ENCODE results near the gene ILDR1.

Gene ILDR1

DNA sequence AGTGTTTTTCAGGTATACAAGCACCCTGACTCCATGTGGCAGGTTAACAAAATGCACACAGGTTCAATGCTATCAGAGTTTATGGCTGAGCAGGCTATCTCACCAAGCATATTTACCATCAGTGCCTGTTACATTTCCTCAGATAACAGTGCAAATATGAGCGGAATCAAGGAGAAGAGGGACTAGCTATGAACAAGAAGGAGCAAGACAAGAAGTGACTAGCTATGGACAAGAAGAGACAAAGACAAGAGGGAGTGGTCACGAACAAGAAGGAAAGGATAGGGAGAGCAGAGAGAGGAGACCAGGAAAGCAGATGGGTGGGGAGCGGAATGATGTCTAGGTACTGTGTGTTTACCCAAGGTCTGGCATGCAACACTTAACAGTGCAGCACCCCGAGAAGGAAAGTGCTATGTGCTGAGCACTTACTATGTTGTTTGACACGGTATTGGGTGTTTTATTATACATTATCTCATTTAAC, 8.6 kb downstream of the ILDR1 start:
- no peak for DNase-seq

DNA sequence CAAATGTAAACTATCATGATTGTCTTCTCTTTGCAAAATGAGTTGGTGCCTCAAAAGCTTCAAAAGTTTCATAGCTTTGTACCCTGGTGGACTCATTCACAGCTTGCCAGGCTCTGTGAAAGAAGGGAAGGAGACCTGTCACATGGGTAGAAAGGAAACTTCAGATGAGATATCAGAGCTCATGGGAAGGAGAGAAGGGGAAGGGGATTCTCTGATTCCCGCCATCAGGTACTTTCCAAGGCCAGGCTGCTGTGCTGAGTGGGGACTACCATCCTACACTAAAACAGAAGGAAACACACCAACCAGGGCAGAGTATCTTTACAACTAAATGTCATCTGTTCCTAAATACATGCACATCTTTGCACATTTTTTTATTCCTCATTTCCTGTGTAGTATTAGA, 9.2 kb downstream of the ILDR1 start:
- no peak for DNase-seq

DNA sequence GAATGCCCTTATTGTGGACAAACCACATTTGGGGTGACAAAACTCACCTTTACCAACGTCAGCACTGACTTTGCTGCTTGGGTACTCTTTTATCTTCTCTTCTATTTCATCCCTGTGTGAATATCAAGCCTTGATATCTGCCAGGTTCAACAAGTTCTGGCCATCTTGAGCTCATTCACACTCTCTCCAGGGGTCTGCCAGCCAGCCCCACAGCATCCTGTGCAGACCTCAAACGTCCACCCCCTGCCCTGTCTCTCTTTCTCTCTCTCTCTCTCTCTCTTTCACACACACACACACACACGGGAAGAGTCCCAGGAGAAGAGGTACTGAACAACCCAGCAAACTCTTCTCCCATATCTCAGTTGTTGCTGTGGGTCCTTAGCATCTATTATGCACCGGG, 10.7 kb downstream of the ILDR1 start:
- no peak for DNase-seq

DNA sequence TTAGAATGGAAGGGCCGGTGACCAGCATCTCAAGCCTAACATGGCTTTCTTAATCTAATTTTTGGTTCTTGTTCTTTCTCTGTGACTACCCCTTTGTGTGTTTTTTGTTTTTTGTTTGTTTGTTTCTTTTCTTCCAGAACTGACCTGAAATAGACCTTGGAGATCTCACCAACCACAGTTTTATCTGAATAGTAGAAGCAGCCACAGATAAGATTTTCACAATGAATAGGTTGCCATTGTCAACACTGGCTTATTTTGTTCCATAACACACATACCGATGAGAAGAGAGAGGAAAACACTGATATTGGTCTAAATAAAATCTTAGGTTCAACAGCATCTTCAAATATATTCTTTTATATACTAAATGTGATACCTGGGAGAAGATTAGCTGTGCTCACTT, 11.5 kb downstream of the ILDR1 start:
- no peak for DNase-seq

DNA sequence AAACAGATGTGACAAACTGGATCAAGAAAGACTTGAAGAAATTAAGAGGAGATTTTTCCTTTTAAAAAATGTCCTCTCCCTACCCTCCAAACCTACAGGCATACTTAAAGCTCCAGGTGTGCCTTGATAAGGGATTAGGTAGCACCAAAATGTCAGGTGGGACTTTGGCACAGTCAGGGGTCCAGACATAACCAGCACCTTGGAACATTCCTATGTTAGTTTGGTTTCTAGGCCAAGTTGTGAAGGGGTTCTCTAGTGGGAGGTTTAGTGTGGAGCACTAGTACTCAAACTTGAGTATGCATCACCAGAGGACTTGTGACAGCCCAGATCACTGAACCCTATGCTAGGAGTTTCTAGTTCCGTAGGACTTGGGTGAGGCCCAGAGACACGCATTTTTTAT, 13.9 kb downstream of the ILDR1 start:
- no peak for DNase-seq

DNA sequence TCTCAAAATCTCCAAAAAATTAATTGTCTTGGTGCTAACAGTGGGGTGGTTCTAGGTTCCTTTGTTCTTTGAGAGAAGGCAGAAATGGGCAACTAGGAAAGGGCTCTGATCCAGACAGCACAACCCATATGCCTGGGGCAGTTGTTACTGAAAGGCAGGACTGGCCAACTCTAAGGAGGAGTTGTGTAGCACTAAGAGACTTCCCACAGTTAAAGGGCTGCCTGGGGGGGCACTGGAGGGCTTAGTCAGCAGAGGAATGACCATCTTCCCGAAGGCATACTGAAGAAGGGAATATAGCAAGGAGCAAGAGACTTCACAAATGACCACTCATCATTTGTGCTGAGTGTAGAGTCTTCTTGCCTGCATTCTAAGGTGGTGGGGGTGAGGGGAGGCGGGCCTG, 15.8 kb downstream of the ILDR1 start:
- DNase-seq: no peak

DNA sequence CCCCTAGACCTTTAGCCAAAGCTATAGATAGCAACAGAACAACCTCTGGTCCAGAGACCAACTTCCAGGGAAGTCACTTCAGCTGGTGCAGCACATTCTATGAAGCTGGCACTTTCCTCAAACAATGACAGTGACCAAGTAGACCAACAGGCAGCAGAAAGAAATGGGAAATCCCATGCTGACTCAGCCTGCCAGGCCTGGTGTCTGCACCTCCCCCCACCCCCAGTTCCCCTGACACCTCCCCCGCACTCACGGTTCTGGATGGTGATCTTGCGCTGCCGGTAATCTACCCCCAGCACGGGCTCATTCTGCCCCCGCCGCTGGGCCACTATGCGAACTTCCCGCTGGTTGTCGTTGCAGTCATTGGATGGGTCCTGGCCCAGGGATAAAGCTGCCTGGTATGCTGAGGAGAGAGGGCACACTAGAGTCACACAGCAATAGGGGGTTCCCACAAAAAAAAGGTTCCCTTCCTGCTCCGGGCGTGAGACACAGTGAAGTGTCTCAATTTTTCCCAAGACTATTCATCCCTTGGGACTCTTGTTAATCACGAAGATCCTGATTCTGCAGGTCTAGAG, 17.0 kb downstream of the ILDR1 start:
- no peak for DNase-seq

DNA sequence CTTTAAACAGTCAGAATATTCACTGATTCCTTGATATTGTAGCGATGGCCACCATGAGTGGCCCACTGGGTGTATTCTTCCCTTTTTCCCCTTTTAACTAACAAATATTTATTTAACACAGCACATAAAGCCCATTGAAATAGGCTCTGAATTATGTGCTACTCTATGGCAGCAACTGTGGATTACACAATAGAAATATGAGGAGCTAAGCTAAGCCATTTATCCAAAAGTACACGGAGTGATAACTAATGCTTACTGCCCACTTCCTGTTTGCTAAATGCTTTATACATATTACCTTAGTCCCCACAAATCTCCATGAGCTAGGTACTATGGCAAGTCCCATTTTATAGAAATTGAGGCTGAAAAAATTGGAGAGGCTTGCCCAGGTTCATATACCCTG, 17.9 kb downstream of the ILDR1 start:
- DNase-seq: no peak

DNA sequence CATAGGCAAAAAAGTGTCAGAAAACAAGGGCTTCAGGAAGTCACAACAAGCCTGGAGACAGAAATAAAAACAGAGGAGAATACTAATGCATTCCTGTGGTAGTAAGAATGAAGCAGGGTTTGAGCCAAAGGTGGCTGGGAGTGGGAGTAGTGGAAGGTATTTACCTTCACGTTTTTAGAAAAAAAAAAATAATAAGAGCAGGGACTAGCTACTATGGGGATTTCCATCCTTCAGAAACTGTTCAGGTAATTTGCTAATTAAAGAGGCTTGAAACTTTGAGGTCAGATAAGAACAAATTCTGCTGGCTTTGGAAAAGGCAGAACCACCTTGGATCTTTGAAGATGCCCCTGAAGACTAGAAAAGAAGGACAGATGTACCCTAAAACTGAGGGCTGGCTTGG, 18.4 kb downstream of the ILDR1 start:
- no peak for DNase-seq

DNA sequence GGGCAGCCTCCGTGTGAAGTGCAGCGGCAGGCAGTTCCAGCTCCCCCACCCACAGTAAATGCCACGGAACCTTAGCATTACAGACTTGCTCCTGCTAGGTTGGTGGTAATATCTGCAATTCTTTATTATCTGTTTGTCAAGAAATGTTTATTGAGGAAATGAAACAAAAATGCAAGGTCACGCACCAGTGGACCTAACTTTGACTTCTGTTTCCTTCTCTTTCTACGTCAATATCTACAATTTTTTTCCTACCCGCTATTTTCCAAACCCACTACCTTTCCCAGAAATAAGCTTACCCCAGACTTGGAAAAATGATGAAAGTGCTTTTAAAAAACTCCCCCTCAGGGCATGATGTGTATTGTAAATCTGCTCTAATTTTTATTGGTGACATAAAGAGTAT, 18.9 kb downstream of the ILDR1 start:
- no peak for DNase-seq

DNA sequence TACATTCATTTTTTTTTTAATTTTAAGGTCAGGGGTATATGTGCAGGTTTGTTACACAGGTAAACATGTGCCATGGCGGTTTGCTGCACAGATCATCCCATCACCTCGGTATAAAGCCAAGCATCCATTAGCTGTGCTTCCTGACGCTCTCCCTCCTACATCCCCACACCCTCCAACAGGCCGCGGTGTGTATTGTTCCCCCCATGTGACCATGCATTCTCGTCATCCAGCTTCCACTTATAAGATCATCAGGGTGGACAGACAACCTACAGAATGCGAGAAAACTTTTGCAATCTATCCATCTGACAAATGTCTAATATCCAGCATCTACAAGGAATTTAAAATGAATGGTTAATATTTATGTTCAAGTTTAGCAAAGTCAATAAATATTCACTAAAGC, 19.4 kb downstream of the ILDR1 start:
- no peak for DNase-seq

DNA sequence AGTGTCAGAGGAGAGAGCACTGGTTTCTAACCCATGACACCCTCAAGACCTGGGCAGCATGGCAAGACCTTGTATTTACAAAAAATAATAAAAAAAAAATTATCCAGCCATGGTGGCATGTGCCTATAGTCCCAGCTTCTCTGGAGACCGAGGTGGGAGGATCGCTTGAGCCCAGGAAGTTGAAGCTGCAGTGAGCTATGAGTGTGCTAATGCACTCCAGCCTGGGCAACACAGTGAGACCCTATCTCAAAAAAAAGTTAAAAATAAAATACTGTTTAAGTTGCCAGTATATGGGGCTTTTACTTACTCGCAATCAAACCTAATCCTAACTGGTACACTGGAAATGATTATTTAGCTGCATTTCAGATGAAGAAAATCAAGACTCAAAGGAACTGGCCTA, 20.2 kb downstream of the ILDR1 start:
- no peak for DNase-seq

DNA sequence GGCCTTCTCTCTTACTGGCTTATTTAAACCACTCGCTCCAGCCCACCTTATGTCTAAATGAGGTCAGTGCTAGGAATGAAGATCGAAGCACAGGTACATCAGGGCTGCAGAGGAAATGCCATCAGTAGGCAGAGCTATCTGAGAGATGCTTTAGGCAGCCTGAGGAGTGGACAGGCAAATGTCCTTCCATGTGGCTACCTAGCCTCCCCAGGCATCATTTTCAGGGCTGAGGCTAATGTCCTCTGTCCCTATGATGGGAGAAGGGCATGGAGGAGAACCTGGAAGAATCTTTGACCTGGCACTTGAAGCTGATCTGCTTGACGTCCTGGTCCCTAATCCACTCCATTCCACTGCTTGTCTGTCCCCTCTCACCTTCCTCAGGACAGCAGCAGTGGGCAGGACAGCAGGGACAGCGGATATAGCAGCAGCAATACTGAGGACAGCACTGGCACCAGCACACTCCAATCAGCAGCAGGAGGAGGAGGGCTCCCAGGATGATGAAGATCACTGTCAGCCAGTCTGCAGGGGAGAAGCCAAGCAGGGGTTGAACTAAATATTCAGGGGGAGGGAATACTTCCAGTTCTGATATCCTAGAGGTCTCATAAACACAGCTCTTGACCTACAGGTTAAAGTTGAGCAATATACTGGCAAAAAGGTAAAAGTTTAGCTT, 21.0 kb downstream of the ILDR1 start:
- DNase-seq: no peak

DNA sequence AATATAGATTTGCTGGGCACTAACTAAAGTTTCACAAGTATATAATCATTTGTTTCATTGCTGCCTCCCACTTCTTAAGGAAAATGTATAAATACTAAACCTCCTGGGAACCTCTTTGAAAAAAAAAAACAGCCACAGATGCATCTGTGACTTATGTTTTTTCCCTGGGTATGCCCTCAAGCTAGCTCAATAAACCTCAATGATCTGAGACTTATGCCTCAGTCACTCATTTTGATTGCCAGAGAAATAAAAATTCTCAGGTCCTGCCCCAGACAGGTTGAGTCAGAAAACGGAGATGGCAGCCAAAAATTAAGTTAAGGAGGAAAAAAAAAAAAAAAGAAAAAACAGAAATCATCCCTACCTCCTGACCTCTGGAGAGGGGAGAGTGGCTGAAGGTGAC, 22.1 kb downstream of the ILDR1 start:
- DNase-seq: no peak

DNA sequence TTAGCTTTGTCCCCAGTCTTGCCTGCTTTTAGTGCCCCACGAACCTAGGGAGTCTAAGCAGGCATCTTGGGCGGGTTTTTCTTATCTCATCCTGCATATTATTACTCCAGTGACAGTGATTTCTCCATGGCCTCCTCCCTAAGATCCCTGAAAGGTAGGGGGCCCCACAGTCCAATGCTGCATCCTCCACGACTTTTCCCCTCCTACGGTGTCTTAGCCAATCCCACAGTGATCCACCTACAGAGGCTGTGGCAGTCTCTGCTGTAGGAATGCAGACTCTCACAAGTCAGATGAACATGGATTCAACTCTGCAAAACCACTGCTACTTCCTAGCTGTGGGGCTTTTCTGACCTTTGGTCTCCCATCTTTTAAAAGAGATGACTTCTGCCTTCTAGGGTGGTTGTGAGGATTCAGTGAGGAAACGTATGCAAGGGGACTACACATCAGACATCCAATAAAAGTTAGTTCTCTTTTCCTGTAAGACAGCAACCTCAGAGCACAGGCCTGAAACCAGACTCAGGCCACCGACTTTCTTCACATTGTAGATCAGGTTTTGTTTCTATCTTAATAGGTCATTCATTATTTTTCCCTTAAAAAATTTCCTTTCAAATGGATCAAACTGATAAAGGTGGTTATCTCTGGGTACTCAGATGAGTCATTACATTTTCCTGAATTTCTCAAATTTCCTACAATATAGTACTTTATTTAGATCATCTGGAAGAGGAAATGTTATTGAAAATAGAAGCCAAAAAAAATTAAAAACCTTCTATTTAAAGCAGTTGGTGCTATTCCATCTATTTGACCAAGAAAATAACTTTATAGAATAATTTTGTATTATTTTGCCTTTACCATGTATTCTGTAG, 23.2 kb downstream of the ILDR1 start:
- peak; percentile 8 for DNase-seq

DNA sequence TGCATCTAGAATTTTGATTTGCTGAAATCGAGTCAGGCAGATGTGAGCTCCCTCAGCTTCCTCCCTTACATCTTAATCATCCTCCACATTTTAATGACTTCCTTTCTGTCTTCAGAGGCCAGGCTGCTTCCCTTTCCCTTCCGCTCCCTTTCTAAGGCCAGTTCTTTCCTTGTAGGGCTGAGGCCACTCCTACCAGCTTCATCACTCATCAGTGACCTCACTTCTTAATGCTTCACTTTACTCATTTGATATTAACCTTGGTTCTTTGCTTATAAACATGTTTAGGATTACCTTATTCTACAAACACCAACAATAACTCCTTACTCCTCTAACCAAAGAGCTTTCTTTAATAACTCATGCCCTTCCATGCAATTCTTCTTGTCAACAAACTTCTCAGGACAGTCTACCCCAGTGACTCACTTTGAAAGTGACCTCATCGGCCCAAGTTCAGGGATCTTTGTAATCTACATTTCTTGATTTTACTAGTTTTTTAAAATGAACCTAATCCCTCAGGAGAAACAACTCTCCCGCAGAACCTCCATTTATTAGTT, 23.9 kb downstream of the ILDR1 start:
- DNase-seq: no peak

DNA sequence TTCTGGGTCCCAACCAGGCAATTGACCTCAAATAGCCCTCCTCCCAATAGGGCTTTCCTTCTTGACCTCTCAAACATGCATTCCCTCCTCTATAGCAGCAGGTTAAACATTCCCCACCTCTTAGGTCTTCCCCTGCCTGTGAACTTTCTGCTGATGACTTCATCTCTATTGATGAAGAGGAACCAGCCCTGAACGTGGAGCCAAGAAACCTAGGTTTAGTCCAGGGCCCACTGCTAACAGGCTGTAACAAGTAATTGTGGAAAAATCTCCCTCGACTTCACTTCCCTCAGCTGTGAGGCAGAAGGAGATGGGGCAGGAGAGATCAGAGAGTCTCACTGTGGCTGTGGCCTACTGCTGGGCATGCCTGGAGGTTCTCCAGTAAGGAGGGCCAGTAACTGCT, 24.7 kb downstream of the ILDR1 start:
- DNase-seq: no peak

DNA sequence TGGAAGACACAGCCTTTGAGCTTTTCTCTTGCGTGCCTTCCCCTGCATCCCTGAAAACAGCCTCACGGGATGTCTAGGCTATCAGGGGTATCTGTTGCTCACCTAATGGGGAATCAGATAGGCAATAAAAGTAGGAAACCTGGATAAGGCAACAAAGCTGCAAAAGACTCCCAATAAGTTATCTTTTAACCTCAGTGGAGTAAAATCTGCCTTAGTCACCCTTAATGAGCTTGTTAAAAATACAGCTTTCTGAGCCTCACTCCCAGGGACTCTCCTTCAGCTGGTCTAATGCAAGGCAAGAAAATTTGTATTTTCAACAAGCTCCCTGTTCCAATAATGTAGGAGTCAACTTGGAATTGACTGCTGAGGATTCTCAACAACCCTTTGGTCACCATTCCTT, 25.6 kb downstream of the ILDR1 start:
- no peak for DNase-seq

DNA sequence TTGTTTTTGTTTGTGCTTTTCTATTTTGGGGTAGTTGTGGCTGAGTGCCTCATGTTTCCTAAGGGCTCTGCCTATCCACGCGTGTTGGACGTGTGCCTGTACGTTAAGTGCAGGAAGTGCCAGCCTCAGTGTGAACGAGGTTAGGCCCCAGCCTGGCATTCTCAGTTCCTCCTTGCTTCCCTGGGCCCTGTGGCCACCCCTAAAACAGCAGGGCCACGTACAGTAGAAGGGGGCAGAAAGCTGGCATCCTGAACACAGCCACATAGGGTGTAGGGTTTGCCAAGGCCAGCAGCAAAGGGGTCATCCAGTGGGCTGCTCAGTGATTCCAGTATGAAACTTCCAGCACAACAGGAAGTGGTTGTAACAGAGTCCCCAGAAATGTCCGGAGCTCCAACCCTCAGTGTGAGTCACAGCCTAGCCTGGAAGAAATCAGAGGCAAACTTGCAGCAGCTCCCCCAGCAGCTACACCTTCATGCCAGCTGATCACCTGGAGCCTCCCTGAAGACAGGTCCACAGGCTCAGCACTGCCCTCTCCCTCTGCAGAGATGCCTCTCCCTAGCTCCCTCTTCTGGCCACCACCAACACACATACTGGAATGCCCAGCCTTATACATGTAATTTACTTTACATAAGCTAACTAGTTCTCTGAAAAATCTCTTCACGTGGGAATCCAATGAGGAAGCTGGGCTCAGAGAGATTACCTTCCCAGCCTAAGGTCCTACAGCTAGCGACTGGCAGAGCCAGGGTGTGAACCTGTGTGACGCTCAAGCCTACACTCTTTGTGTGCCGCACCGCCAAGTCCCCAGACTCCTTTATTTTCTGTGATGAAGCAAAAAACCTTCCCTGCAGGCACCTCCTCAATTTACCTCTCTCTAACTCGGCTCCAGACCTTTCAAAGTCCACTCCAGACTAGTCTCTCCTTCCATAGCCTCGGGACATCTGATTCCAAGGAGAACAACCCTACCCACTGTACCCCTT, 26.6 kb downstream of the ILDR1 start:
- DNase-seq: peak; percentile 42

DNA sequence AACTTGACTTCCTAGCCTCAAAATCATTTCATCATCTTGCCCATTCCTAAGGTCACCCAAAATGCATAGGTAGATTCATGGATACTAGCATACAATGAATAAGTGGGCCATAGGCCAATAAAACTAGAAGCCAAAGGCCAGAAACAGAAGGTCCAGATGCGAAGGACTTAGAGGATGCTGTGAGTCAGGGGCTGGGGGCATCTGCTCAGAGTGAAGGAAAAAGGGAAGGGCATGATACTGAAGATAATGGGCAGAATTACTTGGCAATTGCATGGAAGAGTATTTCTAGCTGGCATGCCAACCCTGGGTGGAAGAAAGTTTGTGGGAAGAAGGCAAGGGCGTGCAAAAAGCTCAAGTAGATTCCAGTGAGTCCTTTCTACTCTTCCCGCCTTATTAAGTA, 27.5 kb downstream of the ILDR1 start:
- no peak for DNase-seq

DNA sequence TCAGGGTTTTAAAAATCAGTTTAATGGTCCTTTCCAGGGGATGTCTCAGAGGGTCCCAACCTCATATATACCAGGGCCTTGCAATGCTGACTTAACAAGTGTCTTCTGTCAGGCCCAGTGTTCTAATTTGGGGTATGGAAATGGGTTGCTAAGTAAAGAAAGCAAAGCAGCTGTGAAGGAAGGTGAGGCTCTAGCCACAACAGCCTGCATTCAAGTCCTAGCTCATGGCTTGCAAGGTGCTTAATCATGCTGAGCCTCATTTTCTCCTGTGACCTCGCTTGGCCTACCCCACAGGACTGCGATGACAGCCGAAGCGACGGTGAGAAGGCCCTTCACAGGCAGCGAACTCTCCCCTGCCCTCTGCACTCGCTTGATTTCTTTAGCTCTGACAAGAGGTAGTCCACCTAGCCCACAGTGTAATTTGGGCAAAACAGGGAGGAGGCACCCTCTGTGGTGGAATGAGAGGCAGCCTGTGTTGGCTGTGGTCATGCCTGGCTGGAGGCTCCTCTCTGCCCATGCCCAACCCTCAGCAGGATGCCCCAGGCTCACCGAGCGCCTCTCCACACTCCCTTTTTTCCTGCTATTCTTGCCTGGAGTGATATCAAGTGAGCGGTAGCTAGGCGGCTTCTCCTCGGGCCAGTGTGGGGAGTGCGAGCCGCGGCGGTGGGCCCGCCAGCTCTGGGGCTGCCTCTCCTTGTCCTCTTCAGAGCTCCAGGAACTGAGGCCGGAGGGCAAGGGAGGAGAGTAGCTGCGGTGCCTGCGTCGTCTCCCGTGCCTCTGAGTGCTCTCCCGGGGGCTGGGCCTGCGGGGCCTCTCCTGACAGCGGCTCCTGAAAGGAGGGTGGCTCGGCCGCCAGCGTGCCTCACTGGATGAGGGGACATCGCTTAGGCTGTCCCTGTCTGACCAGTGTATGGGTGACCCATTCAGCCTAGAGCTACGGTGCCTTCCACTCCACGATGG, 29.2 kb downstream of the ILDR1 start:
- DNase-seq: no peak

Measured in CD4-positive, alpha-beta T cell treated with Interleukin-10 for 1 hour (primary cell).